Activated effector memory CD4-positive, alpha-beta T cell treated with anti-CD3 and anti-CD28 coated beads, Interleukin-2, amount 50 U/mL, for 16 hours (primary cell): ENCODE data around the gene GDPD5.

Experiments used
- DNase-seq: peaks from one replicate; pipeline ENCODE4 v3.0.0-alpha.2; 2020

Gene GDPD5

DNA sequence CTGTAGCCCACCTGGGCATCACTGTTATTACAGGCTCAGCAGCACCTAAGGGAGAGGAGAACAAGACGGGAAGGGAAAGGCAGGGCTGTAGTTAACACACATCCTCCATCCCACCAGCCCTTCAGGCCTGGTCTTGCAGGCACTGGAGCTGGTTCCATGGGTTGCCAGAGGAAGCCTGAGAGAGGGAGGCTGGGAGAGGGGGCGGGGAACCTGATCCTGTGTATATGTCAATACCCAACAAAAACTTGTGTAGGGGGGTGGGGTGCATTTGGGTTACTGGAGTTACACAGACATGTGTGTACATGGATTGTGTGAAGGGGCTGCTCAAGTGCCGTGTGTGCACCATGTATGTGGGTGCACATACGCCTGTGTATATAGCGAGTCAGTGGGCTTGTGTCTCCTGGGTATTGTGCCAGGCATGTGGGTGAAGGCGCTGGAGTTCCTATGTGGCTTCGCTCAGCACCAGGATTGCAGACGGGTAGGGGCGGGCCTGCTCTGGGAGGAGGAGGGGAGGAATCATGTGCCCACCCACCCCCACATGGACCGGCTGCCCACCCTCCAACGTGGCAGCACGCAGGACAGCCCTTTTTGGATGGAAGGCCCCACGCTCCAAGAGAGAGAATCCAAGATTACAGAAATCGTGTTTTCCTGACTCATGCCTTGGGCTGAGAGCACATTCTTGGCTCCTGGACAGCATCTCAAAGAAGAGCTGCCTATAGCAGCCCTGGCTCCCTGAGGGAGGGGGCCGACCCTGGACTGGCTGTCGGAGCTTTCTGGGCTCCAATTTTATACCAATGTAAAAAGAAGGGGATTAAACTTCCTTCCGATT, 32.1 kb upstream of the GDPD5 start:
- no peak for DNase-seq

DNA sequence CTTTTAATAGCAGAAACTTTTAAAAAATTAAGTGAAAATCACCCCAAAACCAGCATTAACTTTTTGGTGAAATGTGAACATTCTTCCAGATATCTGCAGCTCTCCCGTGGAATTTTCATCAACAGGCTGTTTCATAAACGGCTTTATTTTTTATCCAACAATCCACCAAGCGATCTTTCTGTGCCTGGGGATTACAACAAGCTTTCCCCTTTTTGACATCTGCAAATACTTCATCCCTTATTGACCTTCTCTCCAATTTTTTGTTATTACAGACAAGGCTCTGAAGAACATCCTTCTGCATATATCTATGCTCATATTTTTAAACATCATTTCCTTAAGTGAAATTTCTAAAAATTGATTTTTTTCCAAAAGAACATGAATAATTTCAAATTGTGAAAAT, 30.5 kb upstream of the GDPD5 start:
- no peak for DNase-seq

DNA sequence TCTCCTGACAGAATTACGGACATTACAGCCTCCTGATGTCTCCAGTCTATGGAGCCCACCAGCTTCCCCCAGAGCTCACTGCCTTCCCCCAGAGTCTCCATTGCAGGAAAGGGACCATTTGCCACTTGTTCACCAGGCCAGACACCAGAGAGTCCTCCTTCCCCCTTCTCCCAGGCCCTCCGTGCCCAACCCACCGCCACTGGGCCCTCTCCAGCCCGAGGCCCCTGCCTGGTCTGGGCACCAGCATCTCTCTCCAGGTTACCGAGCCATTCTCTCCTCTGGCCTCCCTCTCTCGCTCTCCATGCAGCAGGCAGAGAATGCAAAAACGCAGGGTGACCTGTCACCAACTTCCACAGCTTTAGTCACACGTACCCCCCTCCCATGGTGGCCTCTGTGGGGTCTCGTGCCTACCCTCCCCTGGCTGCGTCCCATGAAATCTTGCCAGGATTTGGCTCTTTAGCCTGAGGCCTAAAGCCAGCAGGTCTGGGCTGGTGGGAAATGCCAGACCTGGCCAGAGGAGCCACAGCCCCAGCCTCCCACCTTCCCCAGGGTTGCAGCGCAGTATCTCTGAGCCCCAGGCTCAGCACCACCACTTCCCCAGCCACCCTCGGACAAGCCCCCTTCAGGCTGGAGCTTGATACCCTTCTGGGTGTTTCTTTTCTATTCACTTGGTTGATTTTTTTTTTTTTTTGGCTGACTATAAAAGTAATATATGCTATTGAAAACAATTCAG, 29.5 kb upstream of the GDPD5 start:
- no peak for DNase-seq

DNA sequence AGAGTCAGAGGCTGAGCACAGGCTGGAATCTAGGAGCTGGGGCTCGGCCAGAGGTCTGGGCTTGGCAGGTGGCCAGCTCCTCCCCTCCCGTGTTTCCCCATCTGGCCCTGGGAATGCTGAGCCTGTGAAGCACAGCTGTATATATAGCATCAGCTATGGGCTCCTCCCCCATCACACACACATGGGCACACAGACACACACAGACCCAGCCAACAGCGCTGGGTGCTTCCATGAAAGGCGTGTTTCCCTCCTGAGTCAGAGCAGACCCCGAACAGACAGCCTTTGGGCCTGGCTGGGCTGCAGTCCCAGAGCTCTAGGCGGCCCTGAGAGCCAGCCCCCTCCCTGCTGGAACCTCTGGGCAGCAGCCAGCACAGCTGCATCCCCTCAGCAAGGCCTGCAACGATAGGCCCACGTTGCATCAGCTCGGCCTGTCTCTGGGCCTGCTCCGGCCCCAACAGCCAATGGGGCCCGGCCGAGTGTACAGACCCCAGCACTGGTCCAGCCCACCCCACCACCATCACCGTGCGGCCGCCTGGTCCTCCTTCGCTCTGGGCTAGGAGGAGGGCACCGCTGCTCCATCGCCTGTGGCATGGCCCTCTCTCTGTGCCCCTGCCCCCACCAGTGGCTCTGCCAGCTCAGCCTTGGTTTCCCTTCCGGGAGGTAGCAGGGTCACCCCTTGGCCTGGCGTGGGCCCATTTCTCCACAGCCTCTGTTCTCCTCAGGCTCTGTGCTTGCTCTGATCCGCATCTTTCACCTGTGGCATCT, 28.7 kb upstream of the GDPD5 start:
- DNase-seq, result no peak

DNA sequence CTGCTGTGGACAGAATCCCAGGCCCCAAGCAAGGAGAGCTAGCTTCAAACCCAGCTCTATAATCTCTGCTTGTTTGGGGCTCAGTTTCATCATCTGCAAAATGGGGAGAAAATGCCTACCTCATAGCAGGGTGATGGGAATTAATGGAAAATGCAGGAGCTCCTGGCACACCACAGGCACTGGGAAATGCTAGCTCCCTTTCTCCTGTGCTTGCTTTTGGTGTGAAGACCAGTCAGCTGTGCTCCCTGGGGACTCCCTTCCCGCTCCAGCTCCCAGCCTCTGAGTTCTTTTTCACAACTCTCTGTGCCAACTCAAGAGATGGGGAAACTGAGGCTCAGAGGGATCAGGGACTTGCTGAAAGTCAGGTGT, 28.1 kb upstream of the GDPD5 start:
- DNase-seq, result no peak

DNA sequence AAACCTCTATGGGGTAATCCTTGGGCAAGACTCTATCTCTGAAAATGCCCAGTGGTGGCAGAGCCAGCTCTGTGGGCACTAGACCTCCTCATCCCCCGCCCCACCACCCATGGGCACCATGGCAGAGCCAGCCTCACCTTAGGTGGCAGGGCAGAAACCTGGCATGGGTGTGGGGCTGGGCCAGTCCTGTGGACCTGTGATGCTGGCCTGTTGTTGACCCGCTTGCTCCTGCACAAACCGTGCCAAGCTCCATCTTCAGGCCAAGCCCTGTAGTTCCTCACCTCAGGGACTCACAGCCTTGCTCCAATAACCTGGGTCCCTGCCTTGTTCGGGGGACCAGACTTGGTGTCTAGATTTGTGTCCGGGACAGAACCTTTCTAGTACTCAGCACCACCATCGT, 27.4 kb upstream of the GDPD5 start:
- DNase-seq, result no peak

DNA sequence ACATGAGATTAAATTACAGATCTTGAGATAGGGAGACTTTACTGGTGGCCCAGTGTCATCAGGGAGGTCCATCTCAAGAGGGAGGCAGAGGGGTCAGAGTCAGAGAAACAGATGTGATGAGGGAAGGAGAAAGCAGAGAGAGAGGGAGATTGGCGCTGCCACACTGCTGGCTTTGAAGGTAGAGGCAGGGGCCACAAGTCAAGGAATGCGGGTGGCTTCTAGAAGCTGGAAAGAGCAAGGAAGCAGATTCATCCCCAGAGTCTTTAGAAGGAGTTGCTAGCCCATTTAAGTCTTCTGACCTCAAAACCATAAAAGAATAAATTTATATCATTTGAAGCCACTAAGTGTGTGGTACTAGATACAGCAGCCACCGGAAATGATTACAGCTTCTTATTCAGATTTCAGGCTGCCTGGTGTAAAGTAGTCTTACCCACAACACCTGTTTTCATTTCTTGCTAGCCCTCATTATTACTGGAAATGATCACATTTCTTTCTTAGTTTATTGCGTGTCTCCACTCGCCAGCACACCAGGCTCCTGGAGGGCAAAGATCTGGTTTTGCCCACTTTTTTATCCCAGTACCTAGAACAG, 23.7 kb upstream of the GDPD5 start:
- no peak for DNase-seq

DNA sequence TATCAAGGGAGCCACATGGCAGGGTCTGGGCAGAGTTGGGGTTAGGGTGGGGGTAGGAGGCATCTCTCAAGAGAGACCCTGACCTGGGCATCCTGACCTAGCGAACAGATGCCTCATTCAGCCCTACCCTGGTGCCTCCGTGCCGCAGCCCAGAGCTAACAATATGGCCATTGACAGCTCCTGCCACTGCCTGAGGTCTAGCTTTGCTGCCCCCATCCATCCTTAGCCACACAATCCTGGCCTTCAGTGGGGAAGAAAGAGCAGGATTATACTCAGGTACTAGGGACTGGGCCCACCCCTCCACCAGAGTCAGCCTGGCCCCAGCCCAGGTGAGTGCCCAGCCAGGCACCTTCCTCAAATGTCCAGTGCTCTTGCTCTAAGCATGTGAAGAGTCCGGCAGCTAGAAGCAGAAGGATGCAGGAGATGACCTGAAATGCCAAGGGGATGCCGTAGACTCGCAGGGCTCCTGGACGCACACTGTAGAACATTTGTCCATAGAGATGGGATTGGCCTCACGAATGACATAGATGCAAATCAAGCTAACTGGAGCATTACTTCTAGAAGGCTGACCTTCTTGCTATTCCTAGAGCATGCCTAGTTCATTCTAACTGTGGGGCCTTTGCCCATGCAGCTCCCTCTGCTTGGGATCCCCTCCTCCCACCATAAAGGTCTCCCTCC, 23.0 kb upstream of the GDPD5 start:
- DNase-seq, result no peak

DNA sequence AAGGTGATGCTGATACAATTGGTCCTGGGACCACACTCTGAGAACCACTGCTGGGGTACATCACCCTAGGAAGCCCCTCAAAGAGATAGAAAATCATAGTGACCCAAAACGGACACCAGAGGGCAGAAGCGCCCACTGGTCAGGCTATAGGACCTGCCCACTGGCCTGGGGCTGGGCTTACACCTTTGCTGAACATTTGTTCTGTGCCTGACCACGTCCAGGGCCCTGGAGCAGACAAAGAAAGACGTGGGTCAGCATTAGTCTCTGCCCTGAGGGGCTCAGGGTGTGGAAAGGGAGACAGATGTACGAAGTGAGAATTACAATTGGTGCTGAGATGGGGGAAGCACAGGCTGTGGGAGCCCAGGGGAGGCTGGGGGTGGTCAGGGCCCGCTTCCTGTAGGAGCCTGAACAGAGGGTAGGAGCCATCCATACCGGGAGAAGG, 21.9 kb upstream of the GDPD5 start:
- peak; percentile 68 for DNase-seq

DNA sequence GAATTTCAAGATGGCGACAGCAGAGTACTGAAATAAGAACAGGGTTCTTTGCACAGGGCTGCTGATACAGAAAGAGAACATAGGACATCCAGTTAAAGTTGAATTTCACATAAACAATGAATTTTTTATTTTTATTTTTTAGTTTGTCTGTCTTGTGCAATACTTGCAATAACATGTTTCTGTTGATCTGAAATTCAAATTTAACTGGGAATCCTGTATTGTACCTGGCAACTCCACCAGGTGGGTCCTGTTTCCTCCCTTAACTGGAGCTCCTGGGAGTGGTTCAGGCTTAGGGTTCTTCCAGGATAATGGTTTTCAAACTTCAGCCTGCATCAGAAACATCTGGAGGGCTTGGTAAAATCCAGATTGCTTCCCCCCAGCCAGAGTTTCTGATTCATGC, 21.4 kb upstream of the GDPD5 start:
- DNase-seq, result no peak

DNA sequence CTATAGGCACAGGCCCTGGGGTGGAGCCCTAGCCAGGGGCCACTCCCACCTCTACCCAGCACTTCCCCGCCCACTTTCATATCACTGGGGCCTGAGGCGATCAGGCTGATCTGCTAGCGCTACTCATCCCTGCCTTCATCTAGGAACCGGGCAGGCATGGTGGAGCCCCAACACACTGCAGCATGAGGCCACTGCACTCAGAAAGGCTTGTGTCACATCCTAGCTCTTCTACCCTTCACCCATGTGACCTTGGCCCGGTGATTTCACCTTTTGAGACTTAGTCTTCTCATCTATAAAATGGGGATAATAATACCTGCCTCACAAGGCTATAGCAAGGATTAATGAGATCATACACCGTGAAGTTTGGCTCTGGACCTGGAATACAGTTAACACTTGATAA, 18.1 kb upstream of the GDPD5 start:
- DNase-seq, result no peak

DNA sequence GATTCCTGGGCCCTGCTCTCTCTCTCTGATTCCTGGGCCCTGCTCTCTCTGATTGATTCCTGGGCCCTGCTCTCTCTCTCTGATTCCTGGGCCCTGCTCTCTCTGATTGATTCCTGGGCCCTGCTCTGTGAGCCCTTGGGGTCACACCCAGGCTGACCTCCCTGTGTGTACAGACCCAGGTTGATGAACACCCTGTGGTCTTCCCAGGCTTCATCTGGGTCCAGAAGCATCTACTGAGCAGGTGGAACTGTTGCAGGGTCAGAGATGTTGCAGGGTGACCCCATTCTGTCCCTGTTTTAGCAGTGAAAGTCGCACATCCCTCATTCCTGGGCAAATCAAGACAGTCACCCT, 16.3 kb upstream of the GDPD5 start:
- DNase-seq, result no peak

DNA sequence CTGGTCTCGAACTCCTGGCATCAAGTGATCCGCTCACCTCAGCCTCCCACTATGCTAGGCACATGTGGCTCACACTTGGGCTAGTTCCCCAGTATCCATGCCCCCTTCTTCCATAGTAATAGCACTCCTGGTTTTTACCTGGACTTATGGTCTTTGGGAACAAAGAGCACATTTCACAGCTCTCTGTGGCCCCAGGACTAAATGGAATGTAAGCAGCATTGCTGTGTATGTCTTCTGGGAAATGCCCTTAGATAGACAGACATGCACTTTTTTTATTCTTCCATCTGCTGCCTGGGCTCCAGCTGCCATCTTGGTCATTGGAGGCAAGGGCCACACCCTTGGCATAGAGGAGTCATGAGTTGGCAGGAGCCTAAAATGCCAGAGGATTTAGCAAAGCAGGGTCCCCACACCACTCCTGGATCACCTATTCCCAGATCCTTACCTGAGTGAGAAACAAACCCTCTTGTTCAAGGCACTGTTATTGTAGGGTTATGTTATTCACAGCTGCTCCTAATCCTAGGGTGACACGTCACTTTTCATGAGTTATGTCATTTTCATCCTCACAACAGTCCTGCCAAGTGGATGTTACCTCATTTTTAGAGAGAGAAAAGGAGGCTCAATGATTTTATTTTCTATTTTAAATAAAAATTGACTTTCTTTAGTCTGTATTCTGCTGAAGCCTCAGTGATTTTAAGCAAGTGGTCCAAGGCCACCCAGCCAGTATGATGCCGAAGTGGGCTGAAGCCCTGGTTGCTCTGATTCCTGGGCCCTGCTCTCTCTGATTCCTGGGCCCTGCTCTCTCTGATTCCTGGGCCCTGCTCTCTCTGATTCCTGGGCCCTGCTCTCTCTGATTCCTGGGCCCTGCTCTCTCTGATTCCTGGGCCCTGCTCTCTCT, 15.7 kb upstream of the GDPD5 start:
- DNase-seq, result no peak

DNA sequence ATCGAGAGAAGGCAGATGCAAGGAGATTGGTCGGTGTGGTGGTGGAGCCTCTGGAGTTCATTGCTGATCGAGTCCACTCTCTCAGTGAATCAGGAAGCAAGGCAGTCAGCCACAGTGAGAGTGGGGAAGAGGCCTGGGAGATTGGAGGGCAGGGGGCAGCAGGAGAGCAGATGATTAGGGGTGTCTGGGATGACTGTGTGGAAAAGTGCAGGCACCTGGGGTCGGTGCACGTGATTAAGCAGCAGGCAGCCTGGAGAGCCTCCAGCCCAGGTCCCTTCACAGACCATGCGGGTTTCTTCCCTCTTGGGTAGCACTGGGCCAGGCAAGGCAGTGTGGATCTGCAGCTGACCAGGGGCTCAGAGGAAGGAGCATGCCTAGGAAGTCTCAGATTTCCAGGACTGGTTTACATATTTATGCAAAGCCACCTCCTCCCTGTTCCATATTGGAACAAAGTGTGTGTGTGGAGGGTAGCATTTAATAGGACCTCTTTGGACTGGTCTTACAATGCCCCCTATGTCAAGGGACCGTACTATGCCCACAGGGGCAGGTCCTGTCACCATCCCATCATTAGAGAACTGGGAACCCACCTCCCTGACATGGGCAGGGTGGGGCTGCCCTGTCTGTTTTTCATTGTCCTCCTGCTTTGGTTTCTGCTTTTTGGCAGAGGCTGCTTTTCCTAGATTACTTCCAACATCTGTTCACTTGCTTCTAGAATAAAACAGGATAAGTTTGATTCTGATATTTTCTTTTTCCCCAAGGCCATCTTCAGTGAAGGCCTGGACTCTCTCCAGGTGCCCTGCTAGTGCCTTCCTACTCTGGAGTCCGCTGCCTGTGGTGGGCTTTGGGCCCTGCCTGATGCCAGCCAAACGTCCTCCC, 14.0 kb upstream of the GDPD5 start:
- DNase-seq, result no peak

DNA sequence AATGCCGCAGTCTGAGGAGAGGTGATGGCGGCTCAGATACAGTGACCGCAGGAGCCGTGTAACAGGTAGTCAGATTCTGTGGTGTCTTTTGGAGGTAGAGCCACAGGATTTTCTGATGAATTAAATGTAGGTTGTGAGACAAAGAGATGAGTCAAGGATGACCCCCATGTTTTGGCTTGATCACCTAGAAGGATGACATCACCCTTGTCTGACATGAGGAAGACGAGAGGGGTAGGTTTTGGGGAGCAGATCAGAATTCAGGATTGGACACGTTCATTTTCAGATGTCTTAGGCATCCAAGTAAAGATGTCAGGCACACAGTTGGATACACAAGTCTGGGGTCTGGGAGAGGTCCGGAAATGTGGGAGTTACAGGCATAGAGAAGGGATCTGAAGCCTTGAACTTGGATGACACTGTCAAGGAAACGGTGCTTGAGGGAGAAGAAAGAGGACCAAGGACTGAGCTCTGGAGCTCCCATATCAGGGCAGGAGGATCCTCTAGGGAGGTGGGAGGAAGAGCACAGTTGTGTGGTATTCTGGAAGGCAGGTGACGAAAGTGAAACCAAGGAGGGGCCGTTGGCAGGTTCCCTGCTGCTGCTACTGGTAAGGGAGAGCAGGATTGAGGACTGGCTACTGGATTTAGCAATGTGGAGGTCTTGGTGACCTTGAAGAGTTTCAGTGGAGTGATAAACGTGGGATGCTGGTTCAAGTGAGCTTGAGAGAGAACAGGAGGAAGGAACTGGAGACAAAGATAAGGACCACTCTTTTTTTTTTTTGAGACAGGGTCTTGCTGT, 12.6 kb upstream of the GDPD5 start:
- no peak for DNase-seq

DNA sequence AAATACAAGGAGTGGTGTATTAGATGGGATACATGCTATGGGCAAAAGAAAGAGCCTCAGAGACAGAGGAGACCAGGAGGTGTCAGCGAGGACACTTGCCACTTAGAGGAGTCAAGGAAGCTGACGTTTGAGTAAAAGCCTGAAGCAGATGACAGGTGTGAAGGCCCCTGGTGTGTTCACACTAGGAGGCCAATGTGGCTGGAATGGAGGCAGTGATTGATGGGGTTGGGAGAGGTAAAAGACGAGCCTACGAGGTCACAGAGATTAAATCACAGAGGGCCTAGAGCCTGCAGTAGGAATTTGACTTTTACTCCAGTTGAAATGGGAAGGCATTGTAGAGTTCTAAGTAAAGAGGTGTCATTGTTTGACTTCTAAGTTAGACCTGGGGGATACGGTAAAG, 12.0 kb upstream of the GDPD5 start:
- no peak for DNase-seq

DNA sequence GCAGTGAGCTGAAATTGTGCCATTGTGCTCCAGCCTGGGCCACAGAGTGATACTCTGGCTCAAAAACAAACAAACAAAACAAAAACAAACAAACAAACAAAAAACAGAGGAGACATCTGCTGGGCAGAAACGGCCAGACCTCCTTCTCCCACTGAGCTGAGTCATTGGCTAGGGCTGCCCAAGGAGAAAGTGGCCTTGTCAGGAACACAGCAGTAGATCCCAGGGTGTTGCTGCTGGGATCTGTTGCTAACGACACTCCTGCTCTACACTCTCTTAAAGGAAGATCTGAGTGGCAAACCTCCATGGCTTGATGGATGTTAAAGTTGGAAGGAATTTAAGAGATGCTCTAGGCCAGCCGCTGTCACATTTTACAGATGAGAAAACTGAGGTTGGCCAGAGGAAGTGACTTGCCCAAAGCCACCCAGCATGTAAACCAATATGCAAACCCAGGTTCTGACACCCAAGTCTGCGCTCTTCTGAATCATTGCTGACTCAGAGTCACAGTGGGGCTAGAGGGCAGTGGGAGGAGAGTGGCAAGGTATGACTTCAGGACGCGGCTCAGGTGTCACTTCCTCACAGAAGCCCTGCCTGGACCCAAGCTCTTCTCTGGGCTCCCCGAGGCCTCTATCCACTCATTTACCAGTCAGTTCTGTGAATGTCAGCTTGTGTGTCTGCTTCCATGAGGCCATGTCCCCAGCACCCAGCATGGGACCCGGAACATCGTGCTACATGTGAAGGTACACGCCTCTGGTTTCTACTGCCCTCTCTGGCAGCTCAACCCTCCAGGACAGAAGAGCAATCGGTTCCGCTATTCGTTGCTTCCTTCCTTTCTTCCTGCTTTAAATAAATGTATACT, 11.3 kb upstream of the GDPD5 start:
- DNase-seq, result peak; percentile 77

DNA sequence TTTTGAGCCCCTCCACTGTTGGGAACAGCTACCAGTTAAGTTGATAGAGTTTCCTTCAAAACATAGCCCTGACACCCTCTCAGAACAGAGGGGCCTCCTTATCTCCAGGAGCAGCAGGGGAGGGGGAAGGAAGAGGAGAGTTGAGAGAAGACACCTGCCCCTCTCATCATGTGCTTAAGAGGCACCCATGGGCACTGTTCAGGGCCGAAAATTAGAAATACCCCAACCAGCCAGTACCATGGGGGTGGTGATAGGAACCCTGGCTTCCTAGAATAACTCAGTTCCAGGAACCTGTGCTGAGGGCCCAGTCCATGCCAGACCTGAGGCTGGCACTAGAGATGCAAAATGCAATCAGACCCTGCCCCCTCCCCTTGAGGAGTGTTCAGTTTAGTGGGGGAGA, 9.3 kb upstream of the GDPD5 start:
- DNase-seq, result no peak
